Smooth muscle cell (in vitro differentiated cells): ENCODE measurements around the gene KCTD19. TPM values are rescaled to one million over a fixed set of nuclear protein-coding genes. Genes with fewer than 3 reads are reported as not detected.
"Not testable (repeated sequence)": the region's sequence is repeated elsewhere in the genome, so short reads cannot be mapped to it uniquely, and the experiment has no call there.

Source experiments
- DNase-seq: peaks from one replicate; lab custom pipeline; 2025; ENCODE audit not compliant: unreplicated experiment; lab: John Stamatoyannopoulos, UW
- H2AFZ ChIP-seq: fragments of 200-600 bp; sonication (generic); 2 replicates; pipeline ENCODE4 v1.6.0; 2016; ENCODE audit warnings: antibody characterized with exemption, low read depth, mild to moderate bottlenecking
- H3F3A ChIP-seq: fragments of 200-600 bp; sonication (generic); 2 replicates; pipeline ENCODE4 v1.6.0; 2017; ENCODE audit warnings: antibody characterized with exemption, low read depth
- H3K27ac ChIP-seq: fragments of 200-600 bp; sonication (generic); 2 replicates; pipeline ENCODE4 v1.5.1; 2016; ENCODE audit warnings: low read depth, mild to moderate bottlenecking
- H3K27me3 ChIP-seq: fragments of 200-600 bp; sonication (generic); 2 replicates; pipeline ENCODE4 v1.6.1; 2016; ENCODE audit warnings: low read depth, mild to moderate bottlenecking
- H3K36me3 ChIP-seq: fragments of 200-600 bp; sonication (generic); 2 replicates; pipeline ENCODE4 v1.5.1; 2016; ENCODE audit warnings: low read depth
- H3K4me1 ChIP-seq: fragments of 200-600 bp; sonication (generic); 2 replicates; pipeline ENCODE4 v1.5.1; 2016; ENCODE audit warnings: low read depth
- H3K4me2 ChIP-seq: fragments of 200-600 bp; sonication (generic); 2 replicates; pipeline ENCODE4 v1.6.0; 2016; ENCODE audit warnings: mild to moderate bottlenecking
- H3K4me3 ChIP-seq: fragments of 200-600 bp; sonication (generic); 2 replicates; pipeline ENCODE4 v1.5.1; 2016; ENCODE audit warnings: mild to moderate bottlenecking
- H3K79me2 ChIP-seq: fragments of 200-600 bp; sonication (generic); 2 replicates; pipeline ENCODE4 v1.6.0; 2016; ENCODE audit warnings: low read depth, mild to moderate bottlenecking
- H3K9ac ChIP-seq: fragments of 200-600 bp; sonication (generic); 2 replicates; pipeline ENCODE4 v1.6.0; 2016; ENCODE audit warnings: low read depth
- H3K9me3 ChIP-seq: fragments of 200-600 bp; sonication (generic); replicated peaks from 2 replicates; pipeline ENCODE4 v1.5.1; 2016; ENCODE audit warnings: low read depth
- H4K20me1 ChIP-seq: fragments of 200-600 bp; sonication (generic); 2 replicates; pipeline ENCODE4 v1.6.0; 2016; ENCODE audit warnings: low read depth
- CTCF ChIP-seq: fragments of 200-600 bp; sonication (generic); IDR thresholded peaks from 2 replicates; pipeline ENCODE4 v1.5.1; 2017; ENCODE audit warnings: borderline replicate concordance, mild to moderate bottlenecking, antibody characterized with exemption; ENCODE audit not compliant: insufficient read depth, poor library complexity, severe bottlenecking
- WGBS: methylation state at CpG from one replicate; pipeline ENCODE4 v1.1.7; 2016; ENCODE audit warnings: low lambda C conversion rate; 5-methylcytosine and 5-hydroxymethylcytosine counted together
- polyA plus RNA-seq: library from polyadenylated mRNA; unstranded; fragments of >200 nt; fragmentation: Nextera tagmentation; extraction: Ambion mirVana; gene quantifications from 2 replicates; pipeline ENCODE4 v1.2.1, GENCODE V29; 2016
- total RNA-seq: library from RNA; depleted of rRNA; stranded (reverse); fragments of >200 nt; gene quantifications from 2 replicates; pipeline ENCODE4 v1.2.3, GENCODE V29; 2014

KCTD19 gene
- total and polyA plus RNA-seq, 2 experiments from 2014 or later, result 0.04 to 0.49 TPM

- H3K4me1 ChIP-seq, result no peaks in the 10 kb centered on the region
- H3K9ac ChIP-seq, result no peak overlapping the region
- no peaks in the 10 kb centered on the region for H3K79me2 ChIP-seq
- H2AFZ ChIP-seq, result no peak overlapping the region
- peaks cover 51% of the 10 kb centered on the region for H3K27me3 ChIP-seq
- no peaks in the 10 kb centered on the region for H3K36me3 ChIP-seq
- H3K4me2 ChIP-seq, result no peak overlapping the region
- H3K9me3 ChIP-seq, result no peaks in the 10 kb centered on the region
- H4K20me1 ChIP-seq, result no peaks in the 10 kb centered on the region
- no peak for DNase-seq
- no peak overlapping the region for H3K4me3 ChIP-seq
- WGBS, result 74% methylated on average over 3 of the region's 3 CpGs
- H3F3A ChIP-seq, result no peaks in the 10 kb centered on the region
- no peak for TF ChIP-seq CTCF
- H3K27ac ChIP-seq, result no peak overlapping the region
Measured at GRCh38 chr16:67356396-67356795, 29.9 kb upstream of the KCTD19 start.

GRCh38 chr16:67352463-67352862 lies 25.9 kb upstream of the KCTD19 start:
- not testable (repeated sequence) for H3K4me3 ChIP-seq, H4K20me1 ChIP-seq, H3F3A ChIP-seq, H3K4me2 ChIP-seq, H3K4me1 ChIP-seq, DNase-seq, H3K9ac ChIP-seq, H3K27ac ChIP-seq, H3K79me2 ChIP-seq, H2AFZ ChIP-seq, H3K9me3 ChIP-seq, H3K36me3 ChIP-seq
- H3K27me3 ChIP-seq, result peaks cover 43% of the 10 kb centered on the region
- 90% methylated on average over 3 of the region's 3 CpGs for WGBS

- H3F3A ChIP-seq, result no peaks in the 10 kb centered on the region
- H3K4me1 ChIP-seq, result no peaks in the 10 kb centered on the region
- no peak overlapping the region for H3K4me2 ChIP-seq
- H3K4me3 ChIP-seq, result no peak overlapping the region
- peaks cover 24% of the 10 kb centered on the region for H3K27me3 ChIP-seq
- H3K9me3 ChIP-seq, result no peaks in the 10 kb centered on the region
- H3K27ac ChIP-seq, result no peak overlapping the region
- H3K79me2 ChIP-seq, result no peaks in the 10 kb centered on the region
- no peak for TF ChIP-seq CTCF
- no peak overlapping the region for H3K9ac ChIP-seq
- H2AFZ ChIP-seq, result no peak overlapping the region
- no peaks in the 10 kb centered on the region for H3K36me3 ChIP-seq
- H4K20me1 ChIP-seq, result no peaks in the 10 kb centered on the region
- no peak for DNase-seq
- 81% methylated on average over 1 of the region's 1 CpG for WGBS
Measured at GRCh38 chr16:67350324-67350723, 23.8 kb upstream of the KCTD19 start.

- Histone ChIP-seq H3K36me3 (no peaks in the 10 kb centered on the region), H2AFZ (no peak overlapping the region), H3K9ac (no peak overlapping the region), H3K4me2 (no peak overlapping the region), H3K4me1 (no peaks in the 10 kb centered on the region), H3F3A (no peaks in the 10 kb centered on the region), H3K27ac (no peak overlapping the region), H3K4me3 (no peak overlapping the region), H3K27me3 (peaks cover 20% of the 10 kb centered on the region), H4K20me1 (no peaks in the 10 kb centered on the region), H3K79me2 (no peaks in the 10 kb centered on the region), H3K9me3 (no peaks in the 10 kb centered on the region)
- peak; percentile 47 for TF ChIP-seq CTCF
- DNase-seq, result no peak
Measured at GRCh38 chr16:67349172-67349571, 22.6 kb upstream of the KCTD19 start.
